B cell (primary cell): Measurements from ENCODE around the gene HAO1. TPM values are rescaled to one million over a fixed set of nuclear protein-coding genes. Genes with fewer than 3 reads are reported as not detected.

Source experiments
- ATAC-seq: fragments of 200-7000 bp; cut with Tn5 transposase; one replicate; pipeline ENCODE4 v1.10.0; 2021; ENCODE audit warnings: low read depth, mild to moderate bottlenecking, moderate number of reproducible peaks, moderate library complexity
- CTCF ChIA-PET: fragments of 350-600 bp; sonication (Branson Sonifier 250); formaldehyde crosslinking; loops from one replicate; lab custom pipeline; 2021; ENCODE audit warnings: antibody characterized with exemption, inconsistent platforms; lab: Charles Lee
- POLR2A ChIA-PET: fragments of 350-600 bp; sonication (Branson Sonifier 250); formaldehyde crosslinking; loops from one replicate; lab custom pipeline; 2021; ENCODE audit warnings: antibody characterized with exemption; lab: Charles Lee
- DNase-seq: peaks from one replicate; pipeline ENCODE4 v3.0.0; 2013
- H2AFZ ChIP-seq: 2 replicates; pipeline ENCODE4 v1.6.1; 2012; ENCODE audit warnings: mild to moderate bottlenecking, low read depth, low read length; ENCODE audit not compliant: insufficient read depth, poor library complexity, severe bottlenecking
- H3K27ac ChIP-seq, 2 donors: 1 replicate in 1 of 2; 2 replicates in 1 of 2; pipeline ENCODE4 v1.5.1; 2012 to 2013; ENCODE audit warnings: low read length in 2 of 2, mild to moderate bottlenecking in 2 of 2, moderate library complexity in 1 of 2
- H3K27me3 ChIP-seq, 4 experiments: fragments of 200-600 bp in 1 of 4; sonication (generic) in 1 of 4; replicated peaks in 1 of 4; 1 replicate in 2 of 4; 2 replicates in 2 of 4; pipeline versions ENCODE4 v1.6.1 to v1.7.0; 2013 to 2016; ENCODE audit warnings: low read length in 3 of 4, mild to moderate bottlenecking in 2 of 4, mixed read lengths in 1 of 4, moderate library complexity in 1 of 4; ENCODE audit not compliant: insufficient read depth in 4 of 4, control insufficient read depth in 3 of 4; ENCODE audit errors: control extremely low read depth in 1 of 4
- H3K36me3 ChIP-seq, 2 experiments: replicated peaks in 1 of 2; 1 replicate in 1 of 2; 2 replicates in 1 of 2; pipeline versions ENCODE4 v1.6.1 to v1.7.1; 2013; ENCODE audit warnings: low read length in 1 of 2; ENCODE audit not compliant: insufficient read depth in 2 of 2, control insufficient read depth in 1 of 2; ENCODE audit errors: control extremely low read depth in 1 of 2, extremely low read depth in 1 of 2
- H3K4me1 ChIP-seq, 2 donors: fragments of 200-600 bp in 1 of 2; sonication (generic) in 1 of 2; 1 replicate in 1 of 2; 2 replicates in 1 of 2; pipeline versions ENCODE4 v1.5.1 to v1.6.1; 2013 to 2017; ENCODE audit warnings: low read length in 2 of 2; ENCODE audit not compliant: control insufficient read depth in 2 of 2, insufficient read depth in 2 of 2
- H3K4me2 ChIP-seq: replicated peaks from 2 replicates; pipeline ENCODE3; 2012; ENCODE audit warnings: mild to moderate bottlenecking, low read depth, low read length; ENCODE audit not compliant: poor library complexity, severe bottlenecking
- H3K4me3 ChIP-seq, 5 experiments: fragments of 200-600 bp in 1 of 5; sonication (generic) in 1 of 5; 1 replicate in 3 of 5; 2 replicates in 2 of 5; pipeline versions ENCODE4 v1.5.1 to v1.7.0; 2011 to 2016; ENCODE audit warnings: low read length in 4 of 5, mild to moderate bottlenecking in 4 of 5, low read depth in 2 of 5, control low read depth in 1 of 5, moderate library complexity in 1 of 5; ENCODE audit not compliant: insufficient read depth in 1 of 5; ENCODE audit errors: control extremely low read depth in 1 of 5, extremely low read depth in 1 of 5
- H3K79me2 ChIP-seq: fragments of 200-600 bp; sonication (generic); one replicate; pipeline ENCODE4 v1.6.0; 2016; ENCODE audit warnings: low read length; ENCODE audit not compliant: control insufficient read depth, insufficient read depth
- H3K9ac ChIP-seq: fragments of 200-600 bp; sonication (generic); 2 replicates; pipeline ENCODE4 v1.6.1; 2017; ENCODE audit warnings: mild to moderate bottlenecking, low read length, moderate library complexity
- H3K9me3 ChIP-seq, 3 donors: one replicate each; pipeline versions ENCODE4 v1.6.1 to v1.7.1; 2013; ENCODE audit warnings: low read length in 2 of 3; ENCODE audit not compliant: control insufficient read depth in 2 of 3, insufficient read depth in 1 of 3; ENCODE audit errors: control extremely low read depth in 1 of 3
- H4K20me1 ChIP-seq: 2 replicates; pipeline ENCODE4 v1.6.0; 2012; ENCODE audit warnings: mild to moderate bottlenecking, low read length; ENCODE audit not compliant: insufficient read depth, control insufficient read depth, poor library complexity, severe bottlenecking
- H3K27ac Mint-ChIP-seq: one replicate; pipeline ENCODE4 v1.8.0; 2021; ENCODE audit warnings: mixed read lengths
- H3K27me3 Mint-ChIP-seq: one replicate; pipeline ENCODE4 v1.8.0; 2021; ENCODE audit warnings: mixed read lengths
- H3K4me1 Mint-ChIP-seq: one replicate; pipeline ENCODE4 v1.8.0; 2021; ENCODE audit warnings: mixed read lengths
- H3K4me3 Mint-ChIP-seq: one replicate; pipeline ENCODE4 v1.8.0; 2021; ENCODE audit warnings: mixed read lengths
- H3K9me3 Mint-ChIP-seq: one replicate; pipeline ENCODE4 v1.8.0; 2022; ENCODE audit warnings: mixed read lengths; ENCODE audit not compliant: insufficient read depth
- CTCF ChIP-seq: fragments of 200-600 bp; IDR thresholded peaks from one replicate; pipeline ENCODE4 v1.8.0; 2022; ENCODE audit warnings: antibody characterized with exemption, mild to moderate bottlenecking
- EZH2 ChIP-seq: IDR thresholded peaks from 2 replicates; pipeline ENCODE4 v1.6.1; 2012; ENCODE audit warnings: borderline replicate concordance, low read depth, mild to moderate bottlenecking, moderate library complexity, low read length; ENCODE audit not compliant: insufficient read depth, poor library complexity, severe bottlenecking
- WGBS: methylation state at CpG from one replicate; pipeline ENCODE4 v1.1.5; 2013; ENCODE audit warnings: missing lambda C conversion rate; ENCODE audit not compliant: insufficient coverage; 5-methylcytosine and 5-hydroxymethylcytosine counted together
- intact Hi-C: fragments of 100-400 bp; cut with micrococcal nuclease; formaldehyde crosslinking; loops from one replicate; pipeline ENCODE4 v1.10.0; 2022
- polyA plus RNA-seq: library from polyadenylated mRNA; depleted of rRNA; stranded (reverse); fragments of >200 nt; gene quantifications from 2 replicates; pipeline ENCODE4 v1.2.3, GENCODE V29; 2012
- total RNA-seq, 2 donors: library from RNA; stranded (reverse); fragments of 120-200 nt in 1 of 2; gene quantifications; 1 replicate in 1 of 2; 2 replicates in 1 of 2; pipeline versions ENCODE4 v1.2.3 to v1.2.4, GENCODE V29; 2013 to 2022

HAO1 gene
- total and polyA plus RNA-seq, 2 donors (not counting 1 experiment from before 2014, with no cell fraction given), result not detected

- POLR2A ChIA-PET, result no interaction called here
- no peak overlapping the region for H3K4me2 ChIP-seq
Measured at GRCh38 chr20:7912551-7912950, 27.7 kb downstream of the HAO1 start.

More at GRCh38 chr20:7912551-7912950, 27.7 kb downstream of the HAO1 start:
- 85% methylated on average over 2 of the region's 3 CpGs for WGBS
- TF ChIP-seq CTCF (no peak), EZH2 (no peak)
- Histone ChIP-seq H3K9ac (no peak overlapping the region), H4K20me1 (no peaks in the 10 kb centered on the region), H3K36me3 (no peaks in the 10 kb centered on the region), H2AFZ (no peak overlapping the region), H3K27me3 (peaks cover 0 to 2% (median 0%) of the 10 kb centered on the region in 4 experiments), H3K9me3 (no peaks in the 10 kb centered on the region), H3K79me2 (no peaks in the 10 kb centered on the region), H3K4me1 (no peaks in the 10 kb centered on the region), H3K4me3 (no peak overlapping the region), H3K27ac (no peak overlapping the region)
- no peak overlapping the region for H3K4me3 Mint-ChIP-seq
- intact Hi-C loops, result no loop called here
- no peaks in the 10 kb centered on the region for H3K4me1 Mint-ChIP-seq
- H3K27me3 Mint-ChIP-seq, result peaks cover 3% of the 10 kb centered on the region
- ATAC-seq (no peak), DNase-seq (no peak)
- no peak overlapping the region for H3K27ac Mint-ChIP-seq
- CTCF ChIA-PET, result no interaction called here
- H3K9me3 Mint-ChIP-seq, result no peaks in the 10 kb centered on the region
